ENCODE results near the gene BPIFB2. TPM values are rescaled to one million over a fixed set of nuclear protein-coding genes. Genes with fewer than 3 reads are reported as not detected.

BPIFB2 gene
- polyA plus RNA-seq, 1 of the 3 experiments (the other 2 are of a cell fraction), result not detected

GRCh38 chr20:32969356-32970114, 38.0 kb upstream of the BPIFB2 start (continued):
- TF ChIP-seq USF1 (IDR thresholded peaks at IDR 0.05; ENCODE audit: borderline replicate concordance, low read depth) (no peak), FOXM1 (IDR thresholded peaks at IDR 0.05; ENCODE audit: low read depth) (no peak)

- Histone ChIP-seq H3K27ac (ENCODE audit: low read depth in 2 of 2, low read length in 1 of 2) (no peak overlapping the region), H3K9ac (no peak overlapping the region), H4K20me1 (ENCODE audit: insufficient read depth) (no peaks in the 10 kb centered on the region), H3K9me3 (no peaks in the 10 kb centered on the region), H3K4me3 (ENCODE audit: low read depth in 2 of 2, low read length in 1 of 2) (no peak overlapping the region), H3F3A (replicated peaks; ENCODE audit: insufficient read depth) (no peaks in the 10 kb centered on the region), H3K9me2 (no peaks in the 10 kb centered on the region), H3K36me3 (replicated peaks in 1 of 2; ENCODE audit: control insufficient read depth in 1 of 2, insufficient read depth in 2 of 2, low read length in 1 of 2) (no peaks in the 10 kb centered on the region), H3K79me2 (ENCODE audit: insufficient read depth) (no peaks in the 10 kb centered on the region), H3K27me3 (ENCODE audit: insufficient read depth) (peaks cover 7% of the 10 kb centered on the region; the same call in 1 of the 2 replicates), H2AFZ (ENCODE audit: low read depth) (no peak overlapping the region), H3K4me1 (ENCODE audit: control insufficient read depth in 1 of 2, insufficient read depth in 2 of 2, low read depth in 1 of 2, low read length in 1 of 2) (no peaks in the 10 kb centered on the region), H3K4me2 (no peak overlapping the region)
- DNase-seq, result no peak
- ChIA-PET POLR2A (no interaction called here), CTCF (interaction anchor here (1.7 kb wide), 1 partner anchor 25 kb away, joined by 4 read pairs; no protein-coding TSS in a partner anchor)
- WGBS (ENCODE audit: low lambda C conversion rate), result 59% methylated on average over 8 of the region's 15 CpGs
- TF ChIP-seq NFIC (IDR thresholded peaks at IDR 0.05; ENCODE audit: borderline replicate concordance), result no peak
- TF ChIP-seq RFX5 (IDR thresholded peaks at IDR 0.05; ENCODE audit: low read length), result no peak
- TF ChIP-seq, protein P1, sequence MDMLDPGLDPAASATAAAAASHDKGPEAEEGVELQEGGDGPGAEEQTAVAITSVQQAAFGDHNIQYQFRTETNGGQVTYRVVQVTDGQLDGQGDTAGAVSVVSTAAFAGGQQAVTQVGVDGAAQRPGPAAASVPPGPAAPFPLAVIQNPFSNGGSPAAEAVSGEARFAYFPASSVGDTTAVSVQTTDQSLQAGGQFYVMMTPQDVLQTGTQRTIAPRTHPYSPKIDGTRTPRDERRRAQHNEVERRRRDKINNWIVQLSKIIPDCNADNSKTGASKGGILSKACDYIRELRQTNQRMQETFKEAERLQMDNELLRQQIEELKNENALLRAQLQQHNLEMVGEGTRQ (IDR thresholded peaks at IDR 0.05; ENCODE audit: borderline replicate concordance, low read depth, low read length), result no peak
- TF ChIP-seq TCF12 (IDR thresholded peaks at IDR 0.05), result no peak
- no peak for TF ChIP-seq SMC3 (IDR thresholded peaks at IDR 0.05; ENCODE audit: low read depth, low read length)
- TF ChIP-seq FOXJ3 (CRISPR knock-in tag; IDR thresholded peaks at IDR 0.05), result no peak
- TF ChIP-seq CHD2 (IDR thresholded peaks at IDR 0.05; ENCODE audit: low read length, partially characterized antibody), result no peak
- TF ChIP-seq GABPA (IDR thresholded peaks at IDR 0.05; ENCODE audit: low read depth), result no peak
- TF ChIP-seq ZBTB33 (IDR thresholded peaks at IDR 0.05; ENCODE audit: borderline replicate concordance, low read depth), result no peak
- TF ChIP-seq EP300 (IDR thresholded peaks at IDR 0.05; ENCODE audit: borderline replicate concordance in 1 of 2, low read depth in 1 of 2, low read length in 1 of 2), result no peak
- no peak for TF ChIP-seq EZH2phosphoT487 (IDR thresholded peaks at IDR 0.05; ENCODE audit: borderline replicate concordance, low read depth)
- TF ChIP-seq CTCF (IDR thresholded peaks at IDR 0.05), result no peak
- no peak for TF ChIP-seq RAD21 (IDR thresholded peaks at IDR 0.05; ENCODE audit: low read length)
- TF ChIP-seq MEF2A (IDR thresholded peaks at IDR 0.05; ENCODE audit: borderline replicate concordance, low read depth), result no peak
- no peak for TF ChIP-seq USF1 (IDR thresholded peaks at IDR 0.05; ENCODE audit: borderline replicate concordance, low read depth)
- no peak for TF ChIP-seq TEAD4 (IDR thresholded peaks at IDR 0.05; ENCODE audit: borderline replicate concordance, insufficient read depth)
- TF ChIP-seq, protein P2, sequence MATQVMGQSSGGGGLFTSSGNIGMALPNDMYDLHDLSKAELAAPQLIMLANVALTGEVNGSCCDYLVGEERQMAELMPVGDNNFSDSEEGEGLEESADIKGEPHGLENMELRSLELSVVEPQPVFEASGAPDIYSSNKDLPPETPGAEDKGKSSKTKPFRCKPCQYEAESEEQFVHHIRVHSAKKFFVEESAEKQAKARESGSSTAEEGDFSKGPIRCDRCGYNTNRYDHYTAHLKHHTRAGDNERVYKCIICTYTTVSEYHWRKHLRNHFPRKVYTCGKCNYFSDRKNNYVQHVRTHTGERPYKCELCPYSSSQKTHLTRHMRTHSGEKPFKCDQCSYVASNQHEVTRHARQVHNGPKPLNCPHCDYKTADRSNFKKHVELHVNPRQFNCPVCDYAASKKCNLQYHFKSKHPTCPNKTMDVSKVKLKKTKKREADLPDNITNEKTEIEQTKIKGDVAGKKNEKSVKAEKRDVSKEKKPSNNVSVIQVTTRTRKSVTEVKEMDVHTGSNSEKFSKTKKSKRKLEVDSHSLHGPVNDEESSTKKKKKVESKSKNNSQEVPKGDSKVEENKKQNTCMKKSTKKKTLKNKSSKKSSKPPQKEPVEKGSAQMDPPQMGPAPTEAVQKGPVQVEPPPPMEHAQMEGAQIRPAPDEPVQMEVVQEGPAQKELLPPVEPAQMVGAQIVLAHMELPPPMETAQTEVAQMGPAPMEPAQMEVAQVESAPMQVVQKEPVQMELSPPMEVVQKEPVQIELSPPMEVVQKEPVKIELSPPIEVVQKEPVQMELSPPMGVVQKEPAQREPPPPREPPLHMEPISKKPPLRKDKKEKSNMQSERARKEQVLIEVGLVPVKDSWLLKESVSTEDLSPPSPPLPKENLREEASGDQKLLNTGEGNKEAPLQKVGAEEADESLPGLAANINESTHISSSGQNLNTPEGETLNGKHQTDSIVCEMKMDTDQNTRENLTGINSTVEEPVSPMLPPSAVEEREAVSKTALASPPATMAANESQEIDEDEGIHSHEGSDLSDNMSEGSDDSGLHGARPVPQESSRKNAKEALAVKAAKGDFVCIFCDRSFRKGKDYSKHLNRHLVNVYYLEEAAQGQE (IDR thresholded peaks at IDR 0.05; ENCODE audit: low read depth, low read length), result no peak
Observed at GRCh38 chr20:32970115-32970972, 37.2 kb upstream of the BPIFB2 start.

Measured in SK-N-SH (cell line).